GM23338 (cell line): ENCODE data around the gene SLC26A6. TPM values are rescaled to one million over a fixed set of nuclear protein-coding genes. Genes with fewer than 3 reads are reported as not detected.

ENCODE experiments used
- microRNA counts: library from miRNA; unstranded; fragments of <30 nt; microRNA quantifications from one replicate; lab custom pipeline; 2017
- microRNA-seq: library from miRNA; unstranded; fragments of <30 nt; microRNA quantifications from one replicate; pipeline ENCODE4, GENCODE V29; 2017
- polyA plus RNA-seq: library from polyadenylated mRNA; unstranded; fragments of >200 nt; fragmentation: Nextera tagmentation; extraction: Ambion mirVana; gene quantifications from 2 replicates; pipeline ENCODE4 v1.2.1, GENCODE V29; 2016
- small RNA-seq: library from RNA; depleted of rRNA; stranded (forward); fragments of <200 nt; gene quantifications from one replicate; pipeline ENCODE3, GENCODE V24; 2014; ENCODE audit warnings: low replicate concordance
- total RNA-seq: library from RNA; depleted of rRNA; stranded (reverse); fragments of >200 nt; shearing (Covaris generic); gene quantifications from 2 replicates; pipeline ENCODE4 v1.2.3, GENCODE V29; 2014; rRNA removed

SLC26A6 gene
- total and polyA plus RNA-seq, 2 experiments from 2014 or later, result 34.3 to 96.4 TPM

MicroRNAs within 50 kb of the gene (microRNA counts, 767-probe panel; counts per million panel counts)
- microRNA hsa-miR-711 (lab: Ali Mortazavi, UCI), result not detected

Small RNA genes lying within 50 kb of the gene (microRNA-seq; reads per million reads assigned to microRNA genes)
- gene MIR4793 (not detected), gene MIR711 (not detected)

Small RNA genes lying within 50 kb of the gene (small RNA-seq; reads per million reads assigned to genes)
- not detected for gene AC141002.1

Other genes starting within 250 kb of the SLC26A6 start
- gene PLXNB1, start 205.4 kb downstream of the SLC26A6 start, total RNA-seq, result 144 and 164 TPM in 2 replicates
- 49.0 and 49.3 TPM in 2 replicates for gene PLXNB1, start 205.4 kb downstream of the SLC26A6 start, polyA plus RNA-seq
- 24.1 and 28.9 TPM in 2 replicates for gene CCDC51, start 195.3 kb downstream of the SLC26A6 start, total RNA-seq
- 20.8 and 22.2 TPM in 2 replicates for gene CCDC51, start 195.3 kb downstream of the SLC26A6 start, polyA plus RNA-seq
- 362 and 419 TPM in 2 replicates for gene TMA7, start 195.2 kb downstream of the SLC26A6 start, total RNA-seq
- gene TMA7, start 195.2 kb downstream of the SLC26A6 start, polyA plus RNA-seq, result 2,089 and 2,333 TPM in 2 replicates
- gene ATRIP, start 188.7 kb downstream of the SLC26A6 start, total RNA-seq, result 17.3 and 17.6 TPM in 2 replicates
- 5.8 and 6.1 TPM in 2 replicates for gene ATRIP, start 188.7 kb downstream of the SLC26A6 start, polyA plus RNA-seq
- gene SHISA5, start 131.3 kb downstream of the SLC26A6 start, total RNA-seq, result 148 and 166 TPM in 2 replicates
- 146 and 167 TPM in 2 replicates for gene SHISA5, start 131.3 kb downstream of the SLC26A6 start, polyA plus RNA-seq
- gene PFKFB4, start 78.7 kb downstream of the SLC26A6 start, total RNA-seq, result 15.0 and 22.9 TPM in 2 replicates
- 7.6 and 8.6 TPM in 2 replicates for gene PFKFB4, start 78.7 kb downstream of the SLC26A6 start, polyA plus RNA-seq
- 0.12 and 0.17 TPM in 2 replicates for gene UCN2, start 71.7 kb downstream of the SLC26A6 start, total RNA-seq
- gene UCN2, start 71.7 kb downstream of the SLC26A6 start, polyA plus RNA-seq, result not detected in 2 replicates
- gene COL7A1, start 40.1 kb downstream of the SLC26A6 start, total RNA-seq, result 5.2 and 7.9 TPM in 2 replicates
- 3.0 and 4.0 TPM in 2 replicates for gene COL7A1, start 40.1 kb downstream of the SLC26A6 start, polyA plus RNA-seq
- gene UQCRC1, start 25.8 kb downstream of the SLC26A6 start, total RNA-seq, result 439 and 460 TPM in 2 replicates
- 232 and 256 TPM in 2 replicates for gene UQCRC1, start 25.8 kb downstream of the SLC26A6 start, polyA plus RNA-seq
- gene TMEM89, start 13.7 kb downstream of the SLC26A6 start, total RNA-seq, result not detected in 2 replicates
- not detected in 2 replicates for gene TMEM89, start 13.7 kb downstream of the SLC26A6 start, polyA plus RNA-seq
- 29.2 and 33.3 TPM in 2 replicates for gene CELSR3, start 27.4 kb upstream of the SLC26A6 start, total RNA-seq
- gene CELSR3, start 27.4 kb upstream of the SLC26A6 start, polyA plus RNA-seq, result 7.5 and 8.3 TPM in 2 replicates
- gene NCKIPSD, start 50.5 kb upstream of the SLC26A6 start, total RNA-seq, result 43.1 and 45.1 TPM in 2 replicates
- 14.8 and 15.1 TPM in 2 replicates for gene NCKIPSD, start 50.5 kb upstream of the SLC26A6 start, polyA plus RNA-seq
- gene IP6K2, start 81.8 kb upstream of the SLC26A6 start, total RNA-seq, result 94.1 and 97.0 TPM in 2 replicates
- gene IP6K2, start 81.8 kb upstream of the SLC26A6 start, polyA plus RNA-seq, result 85.3 and 97.4 TPM in 2 replicates
- gene PRKAR2A, start 212.4 kb upstream of the SLC26A6 start, total RNA-seq, result 25.8 and 30.2 TPM in 2 replicates
- 13.5 and 14.5 TPM in 2 replicates for gene PRKAR2A, start 212.4 kb upstream of the SLC26A6 start, polyA plus RNA-seq